Smooth muscle cell of the pulmonary artery (primary cell): ENCODE measurements around the gene RFC5. TPM values are rescaled to one million over a fixed set of nuclear protein-coding genes. Genes with fewer than 3 reads are reported as not detected.

Experiments
- total RNA-seq: library from RNA; depleted of rRNA; stranded (reverse); fragments of >200 nt; gene quantifications from 2 replicates; pipeline ENCODE4 v1.2.3, GENCODE V29; 2014

The RFC5 gene, protein sequence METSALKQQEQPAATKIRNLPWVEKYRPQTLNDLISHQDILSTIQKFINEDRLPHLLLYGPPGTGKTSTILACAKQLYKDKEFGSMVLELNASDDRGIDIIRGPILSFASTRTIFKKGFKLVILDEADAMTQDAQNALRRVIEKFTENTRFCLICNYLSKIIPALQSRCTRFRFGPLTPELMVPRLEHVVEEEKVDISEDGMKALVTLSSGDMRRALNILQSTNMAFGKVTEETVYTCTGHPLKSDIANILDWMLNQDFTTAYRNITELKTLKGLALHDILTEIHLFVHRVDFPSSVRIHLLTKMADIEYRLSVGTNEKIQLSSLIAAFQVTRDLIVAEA
- total RNA-seq: 6.0 and 12.2 TPM in 2 replicates

DNA sequence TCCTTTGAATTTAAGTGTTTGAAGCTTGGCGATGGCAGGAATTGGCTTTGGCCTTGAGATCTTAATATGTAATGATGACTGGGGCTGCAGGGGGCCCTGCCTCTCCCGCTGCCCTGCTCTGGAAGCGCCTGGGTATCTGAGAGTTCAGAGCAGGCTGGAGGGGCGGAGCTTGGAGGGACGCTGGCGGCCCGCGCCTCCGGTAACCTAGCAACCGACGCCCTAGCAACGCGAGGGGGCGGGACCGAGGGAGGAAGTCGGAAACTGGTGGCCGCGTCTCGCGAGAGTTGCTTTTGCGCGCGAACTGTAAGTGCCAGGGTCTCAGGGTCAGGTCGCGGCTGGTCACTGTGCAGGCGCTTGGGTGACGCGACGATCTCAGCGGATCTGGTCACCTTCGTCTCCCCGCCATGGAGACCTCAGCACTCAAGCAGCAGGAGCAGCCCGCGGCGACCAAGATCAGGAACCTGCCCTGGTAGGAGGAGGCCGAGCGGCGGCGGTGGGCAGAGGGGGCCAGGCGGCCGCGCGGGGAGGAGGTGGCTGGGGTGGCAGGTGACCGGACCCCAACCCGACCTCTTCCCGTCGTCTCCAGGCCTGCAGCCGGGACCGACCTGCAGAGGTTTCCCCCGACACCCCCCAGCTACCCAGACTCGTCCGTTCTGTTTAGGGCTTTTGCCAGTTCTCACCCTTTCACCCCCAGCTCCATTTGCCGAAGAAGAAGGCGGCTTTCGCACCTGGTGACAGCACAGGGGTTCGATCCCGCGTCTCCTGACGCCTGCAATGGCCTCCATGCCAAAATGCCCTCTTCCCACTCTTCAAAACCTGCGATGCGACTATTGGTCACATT, at the start of gene RFC5:
TSS of gene RFC5 (plus strand) at position 280 of the 841 bp plus-strand sequence. CDS start at position 405, 125 bp downstream.

DNA sequence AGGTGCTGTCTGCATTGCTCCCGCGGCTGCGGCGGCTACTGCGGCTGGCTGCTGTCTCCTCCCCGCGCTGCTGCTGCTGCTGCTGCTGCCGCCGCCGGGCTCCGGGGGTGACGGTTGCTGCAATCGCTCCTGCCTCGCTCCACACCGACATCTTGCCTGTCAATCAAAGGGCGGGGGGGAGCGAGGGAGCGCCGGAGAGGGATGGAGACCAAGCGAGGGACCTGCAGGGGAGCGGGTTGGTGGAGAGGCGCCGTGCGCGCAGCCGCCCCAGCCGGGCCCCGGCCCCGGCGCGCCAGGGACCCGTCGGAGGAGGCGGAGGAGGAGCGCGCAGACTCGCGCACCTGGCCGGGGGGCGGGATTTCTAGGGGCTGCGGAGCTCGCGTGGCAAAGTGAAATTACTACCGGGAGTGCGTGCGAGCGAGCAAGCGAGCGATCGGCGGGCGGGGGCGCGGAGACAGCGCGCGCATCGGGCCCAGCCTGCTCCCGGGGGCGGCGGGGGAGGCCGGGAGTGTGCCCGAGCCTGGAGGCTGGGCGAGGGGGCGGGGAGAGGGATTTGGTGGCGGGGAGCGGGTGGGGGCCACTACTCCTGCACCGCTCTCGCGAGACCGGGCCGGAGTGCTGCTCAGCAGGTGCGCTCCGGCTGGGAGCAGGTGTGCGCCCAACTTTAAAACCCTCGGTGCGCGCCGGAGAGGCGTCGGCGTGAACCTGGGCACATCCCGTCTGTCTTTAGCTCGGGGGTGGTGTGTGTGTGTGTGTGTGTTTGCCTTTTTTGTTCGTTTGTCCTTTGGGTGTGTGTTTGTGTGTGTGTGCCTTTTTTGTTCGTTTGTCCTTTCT, 47.5 kb upstream of the RFC5 start, which contains the start of gene KSR2:
TSS of gene KSR2 (minus strand) at position 165 of the 834 bp plus-strand sequence. CDS start 735 bp downstream, outside the sequence.

DNA sequence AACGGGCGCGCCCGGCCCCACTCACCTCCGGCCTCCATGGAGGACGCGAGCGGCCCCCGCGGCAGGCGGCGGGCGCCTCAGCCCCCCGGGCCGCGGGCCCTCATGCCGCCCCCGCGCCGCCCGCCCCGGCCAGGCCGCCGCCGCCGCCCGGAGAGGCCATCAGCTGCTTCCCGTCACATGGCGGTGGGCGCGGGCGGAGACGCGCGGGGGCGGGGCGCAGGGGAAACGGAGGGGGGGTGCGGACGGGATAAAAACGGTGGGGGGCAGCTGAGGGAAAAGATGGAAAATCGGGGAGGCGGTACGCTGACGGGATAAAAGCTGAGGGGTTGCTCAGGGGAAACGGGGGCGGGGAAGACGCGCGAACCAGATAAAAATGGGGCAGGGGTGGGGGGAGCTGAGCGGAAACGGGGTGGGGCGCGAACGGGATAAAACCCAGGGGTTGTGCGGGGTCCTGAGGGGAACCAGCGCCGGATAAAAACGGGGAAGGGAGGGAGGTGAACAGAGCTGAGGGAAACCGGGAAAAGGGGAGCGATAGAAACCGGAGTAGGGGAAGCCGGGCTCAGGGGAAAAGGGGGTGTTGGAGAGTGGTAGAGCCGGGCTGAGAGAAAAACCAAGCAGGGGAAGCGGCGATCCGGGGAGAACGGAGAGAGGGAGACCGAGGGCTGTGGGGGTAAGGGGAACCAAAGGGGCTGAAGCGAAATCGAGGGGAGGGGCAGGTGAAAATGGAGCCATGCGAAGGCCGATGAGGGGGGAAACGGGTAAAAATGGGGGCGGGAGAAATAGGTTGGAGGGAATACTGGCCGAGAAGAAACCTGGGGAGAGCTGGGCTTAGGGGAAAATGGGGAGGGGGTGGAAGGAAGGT, 44.7 kb downstream of the RFC5 start, which contains the start of gene WSB2:
TSS of gene WSB2 (minus strand) at position 169 of the 862 bp plus-strand sequence. CDS start at position 38, 131 bp downstream.

Other genes starting within 250 kb of the RFC5 start
- under 0.01 TPM in 2 replicates for gene KSR2, start 47.7 kb upstream of the RFC5 start, total RNA-seq
- 193 and 237 TPM in 2 replicates for gene WSB2, start 44.5 kb downstream of the RFC5 start, total RNA-seq
- gene VSIG10, start 87.3 kb downstream of the RFC5 start, total RNA-seq: 10.8 and 14.8 TPM in 2 replicates
- 182 and 290 TPM in 2 replicates for gene PEBP1, start 119.4 kb downstream of the RFC5 start, total RNA-seq